B cell (primary cell): ENCODE results near the gene DUOXA2.

Source experiments
- CTCF ChIP-seq: fragments of 200-600 bp; IDR thresholded peaks from one replicate; pipeline ENCODE4 v1.8.0; 2022; ENCODE audit warnings: antibody characterized with exemption, mild to moderate bottlenecking
- EZH2 ChIP-seq: IDR thresholded peaks from 2 replicates; pipeline ENCODE4 v1.6.1; 2012; ENCODE audit warnings: borderline replicate concordance, low read depth, mild to moderate bottlenecking, moderate library complexity, low read length; ENCODE audit not compliant: insufficient read depth, poor library complexity, severe bottlenecking

DNA sequence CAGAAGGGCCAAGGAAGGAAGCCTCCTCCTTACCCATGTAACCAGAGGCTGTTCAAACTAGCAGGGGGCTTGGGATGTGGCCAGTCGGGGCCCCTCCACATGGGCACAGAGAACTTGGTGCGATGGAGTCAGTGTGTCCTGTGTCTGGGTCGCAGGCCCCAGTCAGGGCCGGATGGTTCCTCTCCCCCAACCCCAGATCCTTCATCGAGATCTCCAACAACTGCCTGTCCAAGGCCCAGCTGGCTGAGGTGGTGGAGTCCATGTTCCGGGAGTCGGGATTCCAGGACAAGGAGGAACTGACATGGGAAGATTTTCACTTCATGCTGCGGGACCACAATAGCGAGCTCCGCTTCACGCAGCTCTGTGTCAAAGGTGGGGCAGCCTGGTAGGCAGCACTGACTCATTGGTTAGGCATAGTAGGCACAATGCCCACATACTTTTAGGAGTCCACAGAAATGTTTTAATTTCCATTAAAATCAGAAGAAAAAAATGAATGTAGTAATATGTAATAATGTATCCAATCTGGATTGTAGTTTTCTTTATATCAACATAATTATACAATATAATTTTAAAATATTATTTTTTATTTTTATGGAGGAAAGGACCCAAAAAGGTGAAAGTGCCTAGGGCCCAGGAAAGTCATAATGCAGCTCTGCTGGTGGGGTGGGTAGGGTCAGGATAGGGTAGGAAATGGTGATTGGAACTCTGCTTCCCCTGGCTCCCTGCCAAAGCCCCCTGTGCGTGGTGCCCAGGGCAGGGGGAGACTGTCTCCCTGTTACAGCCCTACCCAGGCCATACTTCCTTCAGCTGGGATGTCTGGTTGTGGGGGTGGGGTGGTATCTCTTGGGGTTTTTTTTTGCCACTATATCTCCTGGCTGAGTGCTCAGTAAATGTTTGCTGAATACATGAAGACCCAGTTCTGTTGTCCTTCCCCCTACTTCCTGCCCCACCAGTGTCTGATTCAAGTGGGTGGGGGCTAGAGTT, 34.2 kb downstream of the DUOXA2 start:
- TF ChIP-seq CTCF (no peak), EZH2 (no peak)
